IPS-11a (cell line): ENCODE measurements around the gene AVL9.
"Not testable (repeated sequence)": the region's sequence is repeated elsewhere in the genome, so short reads cannot be mapped to it uniquely, and the experiment has no call there.

Source experiments
- H3K4me3 ChIP-seq: one replicate; pipeline ENCODE4 v1.5.1; 2013; ENCODE audit warnings: low read depth, low read length, control low read depth

The AVL9 gene

DNA sequence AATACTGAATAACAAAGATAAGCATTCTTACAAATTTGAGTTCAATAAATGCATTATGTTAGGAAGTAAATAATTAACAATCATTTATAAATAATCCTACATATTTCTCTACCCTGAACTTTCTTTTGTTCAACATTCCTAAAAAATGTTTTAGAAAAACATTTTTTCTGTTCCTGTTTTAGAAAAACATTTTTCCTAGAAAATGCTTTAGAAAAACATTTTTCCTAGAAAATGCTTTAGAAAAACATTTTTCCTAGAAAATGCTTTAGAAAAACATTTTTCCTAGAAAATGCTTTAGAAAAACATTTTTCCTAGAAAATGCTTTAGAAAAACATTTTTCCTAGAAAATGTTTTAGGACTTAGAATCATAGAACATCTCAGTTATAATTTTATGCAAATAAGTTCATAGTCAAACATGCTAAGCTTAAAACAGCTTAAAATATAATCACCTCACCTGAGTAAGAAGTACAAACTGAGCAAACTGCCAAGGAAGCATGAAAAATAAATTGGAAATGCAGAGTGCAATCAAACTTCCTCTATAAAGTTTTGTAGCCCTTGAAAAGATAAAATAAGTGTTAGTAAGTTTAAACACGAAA is 139.6 kb downstream of the AVL9 start:
- not testable (repeated sequence) for H3K4me3 ChIP-seq

DNA sequence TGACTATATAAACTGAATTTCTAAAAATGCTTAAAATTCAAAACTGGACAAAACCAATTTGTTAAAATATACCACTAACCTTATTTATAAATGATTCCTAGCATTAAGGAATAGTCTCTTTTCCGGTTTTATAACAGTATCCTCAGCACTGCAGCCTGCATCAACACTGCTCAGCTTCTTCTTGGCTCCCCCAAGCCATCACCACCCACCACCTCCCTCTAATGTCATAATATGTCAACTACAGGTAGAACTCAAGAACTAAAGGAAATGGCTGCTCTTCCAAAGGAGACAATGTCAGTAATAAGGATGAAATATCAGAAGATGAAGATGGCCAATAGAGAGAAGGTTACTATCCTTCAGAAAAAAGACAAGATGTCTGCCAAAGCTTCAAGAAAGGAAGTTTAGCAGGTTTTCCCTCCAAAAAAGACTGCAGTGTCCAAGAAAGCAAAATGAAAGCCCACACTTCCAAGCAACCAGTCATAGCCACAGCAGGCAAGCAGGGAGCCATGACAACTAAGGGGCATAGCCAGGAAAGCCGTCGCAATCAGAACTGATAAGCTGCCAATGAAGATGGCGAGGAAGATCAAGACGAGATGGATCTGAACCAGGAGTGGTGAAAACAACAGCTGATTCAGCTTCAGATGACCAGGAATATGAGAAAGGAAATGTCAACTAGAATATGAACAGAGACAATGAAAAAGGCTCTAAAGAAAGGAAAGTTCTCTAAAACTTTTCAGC is 141.6 kb downstream of the AVL9 start:
- not testable (repeated sequence) for H3K4me3 ChIP-seq

DNA sequence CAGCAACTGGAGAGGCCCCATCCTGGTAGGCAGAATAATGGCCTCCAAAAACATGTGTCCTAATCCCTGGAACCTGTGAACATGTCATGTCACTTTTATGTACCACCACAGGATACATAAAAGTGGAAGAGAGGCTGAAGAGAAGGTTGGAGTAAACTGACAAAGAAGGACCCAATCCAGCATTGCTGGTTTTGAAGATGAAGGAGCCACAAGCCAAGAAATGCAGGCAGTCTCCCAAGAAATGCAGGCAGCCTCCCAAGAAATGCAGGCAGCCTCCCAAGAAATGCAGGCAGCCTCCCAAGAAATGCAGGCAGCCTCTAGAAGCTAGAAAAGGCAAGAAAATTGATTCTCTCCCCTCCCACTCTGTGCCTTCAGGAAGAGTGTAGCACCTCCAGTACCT is 142.3 kb downstream of the AVL9 start:
- H3K4me3 ChIP-seq, result not testable (repeated sequence)
